Measurements from ENCODE around the gene TRANK1. TPM values are rescaled to one million over a fixed set of nuclear protein-coding genes. Genes with fewer than 3 reads are reported as not detected.

TRANK1 gene
- total RNA-seq, 4 donors from 2014 or later, result 7.3 to 9.6 (median 8.2) TPM

DNA sequence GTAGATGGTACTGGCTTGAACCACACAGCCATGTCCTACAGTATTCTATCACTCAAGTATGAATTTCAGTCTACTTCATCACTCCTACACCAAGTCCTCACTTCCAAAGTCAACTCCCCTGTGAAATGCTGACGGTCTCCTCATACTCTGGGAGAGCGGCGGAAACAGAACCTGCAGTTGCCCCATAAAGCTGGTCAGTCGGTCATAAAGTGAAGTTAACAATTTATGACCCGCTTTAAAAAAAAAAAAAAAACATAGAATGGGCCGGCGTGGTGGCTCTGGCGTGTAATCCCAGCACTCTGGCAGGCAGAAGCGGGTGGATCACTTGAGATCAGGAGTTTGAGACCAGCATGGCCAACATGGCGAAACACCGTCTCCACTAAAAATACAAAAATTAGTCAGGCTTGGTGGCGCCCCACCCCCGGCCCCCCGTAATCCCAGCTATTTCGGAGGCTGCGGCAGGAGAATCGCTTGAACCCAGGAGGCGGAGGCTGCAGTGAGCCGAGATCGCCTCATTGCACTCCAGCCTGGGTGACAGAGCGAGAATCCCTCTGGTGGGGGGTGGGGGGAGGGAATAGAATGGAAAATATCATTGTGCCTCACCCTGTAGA is 2.1 kb downstream of the TRANK1 start:
- DNase-seq (ENCODE audit: extremely low spot score), result no peak
- 95% methylated on average over 21 of the region's 21 CpGs for WGBS
- intact Hi-C loops (cut with DNase I), result no loop called here

DNA sequence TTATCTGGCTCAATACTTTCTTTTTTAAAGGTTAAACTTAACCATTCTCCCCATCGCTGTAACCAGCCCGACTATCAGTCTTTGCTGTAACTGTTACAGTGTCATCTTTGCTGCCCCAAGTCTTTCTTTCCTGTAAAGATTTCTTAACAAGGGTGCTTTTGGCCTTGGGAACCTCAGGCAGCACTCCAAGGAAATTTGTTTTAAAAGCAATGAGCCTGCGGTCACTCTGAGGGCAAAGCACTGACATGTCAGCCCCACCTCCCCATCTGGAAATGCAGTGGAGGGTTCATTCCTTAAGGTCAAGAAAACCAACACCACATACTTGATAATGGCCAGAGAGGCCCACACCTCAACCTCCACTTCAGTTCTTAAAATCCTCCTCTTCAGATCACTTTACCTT is 3.2 kb downstream of the TRANK1 start:
- Histone ChIP-seq H3K27ac (replicated peaks in 1 of 4) (no peak overlapping the region), H3K27me3 (no peaks in the 10 kb centered on the region), H3K4me3 (no peak overlapping the region), H3K36me3 (no peaks in the 10 kb centered on the region), H3K9me3 (no peaks in the 10 kb centered on the region), H3K4me1 (peaks cover 5 to 41% (median 27%) of the 10 kb centered on the region in 4 donors)
- TF ChIP-seq, protein P1, sequence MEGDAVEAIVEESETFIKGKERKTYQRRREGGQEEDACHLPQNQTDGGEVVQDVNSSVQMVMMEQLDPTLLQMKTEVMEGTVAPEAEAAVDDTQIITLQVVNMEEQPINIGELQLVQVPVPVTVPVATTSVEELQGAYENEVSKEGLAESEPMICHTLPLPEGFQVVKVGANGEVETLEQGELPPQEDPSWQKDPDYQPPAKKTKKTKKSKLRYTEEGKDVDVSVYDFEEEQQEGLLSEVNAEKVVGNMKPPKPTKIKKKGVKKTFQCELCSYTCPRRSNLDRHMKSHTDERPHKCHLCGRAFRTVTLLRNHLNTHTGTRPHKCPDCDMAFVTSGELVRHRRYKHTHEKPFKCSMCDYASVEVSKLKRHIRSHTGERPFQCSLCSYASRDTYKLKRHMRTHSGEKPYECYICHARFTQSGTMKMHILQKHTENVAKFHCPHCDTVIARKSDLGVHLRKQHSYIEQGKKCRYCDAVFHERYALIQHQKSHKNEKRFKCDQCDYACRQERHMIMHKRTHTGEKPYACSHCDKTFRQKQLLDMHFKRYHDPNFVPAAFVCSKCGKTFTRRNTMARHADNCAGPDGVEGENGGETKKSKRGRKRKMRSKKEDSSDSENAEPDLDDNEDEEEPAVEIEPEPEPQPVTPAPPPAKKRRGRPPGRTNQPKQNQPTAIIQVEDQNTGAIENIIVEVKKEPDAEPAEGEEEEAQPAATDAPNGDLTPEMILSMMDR (IDR thresholded peaks at IDR 0.05), result no peak
- no peak for TF ChIP-seq POLR2A (IDR thresholded peaks at IDR 0.05; ENCODE audit: low read depth)
- no peak for TF ChIP-seq POLR2AphosphoS5 (IDR thresholded peaks at IDR 0.05)
- no peak for TF ChIP-seq EP300 (IDR thresholded peaks at IDR 0.05)
- DNase-seq (ENCODE audit: extremely low spot score), result no peak
- WGBS, result 69% methylated on average over 3 of the region's 3 CpGs
- intact Hi-C loops (cut with DNase I), result no loop called here

More for the DNA sequence above, 2.1 kb downstream of the TRANK1 start:
- TF ChIP-seq, protein P1 (IDR thresholded peaks at IDR 0.05), result no peak
- TF ChIP-seq POLR2A (IDR thresholded peaks at IDR 0.05; ENCODE audit: low read depth) (no peak), EP300 (IDR thresholded peaks at IDR 0.05) (no peak), POLR2AphosphoS5 (IDR thresholded peaks at IDR 0.05) (no peak)
- no peaks in the 10 kb centered on the region for H3K27me3 ChIP-seq
- H3K4me3 ChIP-seq, result no peak overlapping the region
- H3K27ac ChIP-seq (replicated peaks in 1 of 4), result no peak overlapping the region
- H3K36me3 ChIP-seq, result no peaks in the 10 kb centered on the region
- peaks cover 5 to 41% (median 27%) of the 10 kb centered on the region in 4 donors for H3K4me1 ChIP-seq
- H3K9me3 ChIP-seq, result peaks cover 0 to 8% (median 3%) of the 10 kb centered on the region in 4 donors

DNA sequence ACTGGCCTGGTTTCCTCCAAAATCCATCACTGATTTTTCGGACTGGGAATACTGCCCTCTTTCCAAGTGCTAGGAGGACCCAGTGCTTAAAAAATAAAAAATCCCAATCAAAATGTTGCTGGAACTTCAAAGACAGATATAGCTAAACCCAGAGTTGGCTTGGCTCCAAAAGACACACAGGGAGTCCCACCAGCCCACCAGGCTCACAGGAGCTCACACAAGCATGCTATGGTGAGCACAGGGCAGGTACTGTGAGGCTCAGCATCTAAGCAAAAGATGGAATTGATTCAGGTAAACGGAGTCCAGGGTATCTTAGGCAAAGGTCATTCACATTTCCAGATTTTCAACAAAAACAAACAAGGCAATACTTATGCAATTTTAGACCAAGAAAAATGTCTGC is 3.7 kb downstream of the TRANK1 start:
- intact Hi-C loops (cut with DNase I), result no loop called here
- H3K27me3 ChIP-seq, result no peaks in the 10 kb centered on the region
- WGBS, result 88% methylated on average over 2 of the region's 2 CpGs

GRCh38 chr3:36937492-36937891 is 7.4 kb downstream of the TRANK1 start:
- Histone ChIP-seq H3K27ac (replicated peaks in 1 of 4) (no peak overlapping the region), H3K9me3 (no peaks in the 10 kb centered on the region), H3K4me3 (no peak overlapping the region), H3K36me3 (no peaks in the 10 kb centered on the region), H3K4me1 (peaks cover 0 to 13% (median 12%) of the 10 kb centered on the region in 4 donors), H3K27me3 (no peaks in the 10 kb centered on the region)
- intact Hi-C loops (cut with DNase I), result no loop called here
- DNase-seq (ENCODE audit: extremely low spot score), result no peak
- 78% methylated on average over 1 of the region's 1 CpG for WGBS
- TF ChIP-seq, protein P1 (IDR thresholded peaks at IDR 0.05), result no peak
- TF ChIP-seq POLR2AphosphoS5 (IDR thresholded peaks at IDR 0.05), result no peak
- no peak for TF ChIP-seq POLR2A (IDR thresholded peaks at IDR 0.05; ENCODE audit: low read depth)
- TF ChIP-seq EP300 (IDR thresholded peaks at IDR 0.05), result no peak

More for the DNA sequence above, 3.7 kb downstream of the TRANK1 start:
- no peak overlapping the region for H3K27ac ChIP-seq (replicated peaks in 1 of 4)
- no peaks in the 10 kb centered on the region for H3K36me3 ChIP-seq
- DNase-seq (ENCODE audit: extremely low spot score), result no peak
- no peak overlapping the region for H3K4me3 ChIP-seq
- TF ChIP-seq EP300 (IDR thresholded peaks at IDR 0.05) (no peak), POLR2AphosphoS5 (IDR thresholded peaks at IDR 0.05) (no peak), POLR2A (IDR thresholded peaks at IDR 0.05; ENCODE audit: low read depth) (no peak)
- TF ChIP-seq, protein P1 (IDR thresholded peaks at IDR 0.05), result no peak
- no peaks in the 10 kb centered on the region for H3K9me3 ChIP-seq
- H3K4me1 ChIP-seq, result peaks cover 5 to 41% (median 27%) of the 10 kb centered on the region in 4 donors

Measured in esophagus muscularis mucosa (tissue), 4 donors.